ENCODE data around the gene NOP9. TPM values are rescaled to one million over a fixed set of nuclear protein-coding genes. Genes with fewer than 3 reads are reported as not detected.

The NOP9 gene
- total and polyA plus RNA-seq, 2 experiments from 2014 or later, result 2.7 to 15.7 TPM

DNA sequence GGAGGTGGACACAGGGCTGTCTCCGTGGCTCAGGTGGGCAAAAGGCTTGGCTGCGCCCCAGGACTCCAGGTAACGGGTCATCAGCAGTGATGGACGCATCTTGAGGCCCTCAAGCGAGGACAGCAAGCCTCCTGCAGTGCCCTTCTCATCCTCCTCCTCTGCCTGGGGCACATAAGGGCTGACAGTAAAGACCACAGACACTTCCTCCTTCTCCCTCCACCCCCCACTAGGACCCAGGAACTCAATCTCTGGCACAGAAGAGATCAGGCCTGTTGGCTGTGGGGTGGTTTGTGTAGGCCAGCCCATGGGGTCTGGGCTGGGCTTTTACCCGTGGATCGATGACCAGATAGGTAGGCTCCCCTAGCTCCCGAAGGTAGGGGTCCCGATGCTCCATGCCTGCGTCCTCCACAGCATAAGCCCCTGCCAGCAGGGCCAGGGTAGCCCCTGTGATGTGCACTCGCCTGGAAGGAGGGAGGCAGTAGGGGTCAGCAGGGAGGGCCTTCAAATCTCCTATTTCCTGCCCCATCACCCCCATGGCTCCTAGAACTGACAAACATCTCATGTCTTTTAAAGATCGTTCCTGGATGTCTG lies 29.5 kb downstream of the NOP9 start:
- Histone ChIP-seq H3K9me3 (ENCODE audit: low read depth) (no peaks in the 10 kb centered on the region), H3K36me3 (no peaks in the 10 kb centered on the region), H3K4me1 (ENCODE audit: low read depth) (peaks cover 7% of the 10 kb centered on the region), H3K27ac (no peak overlapping the region), H3K27me3 (peaks cover 44% of the 10 kb centered on the region), H3K4me3 (no peak overlapping the region)
- TF ChIP-seq, protein P1, sequence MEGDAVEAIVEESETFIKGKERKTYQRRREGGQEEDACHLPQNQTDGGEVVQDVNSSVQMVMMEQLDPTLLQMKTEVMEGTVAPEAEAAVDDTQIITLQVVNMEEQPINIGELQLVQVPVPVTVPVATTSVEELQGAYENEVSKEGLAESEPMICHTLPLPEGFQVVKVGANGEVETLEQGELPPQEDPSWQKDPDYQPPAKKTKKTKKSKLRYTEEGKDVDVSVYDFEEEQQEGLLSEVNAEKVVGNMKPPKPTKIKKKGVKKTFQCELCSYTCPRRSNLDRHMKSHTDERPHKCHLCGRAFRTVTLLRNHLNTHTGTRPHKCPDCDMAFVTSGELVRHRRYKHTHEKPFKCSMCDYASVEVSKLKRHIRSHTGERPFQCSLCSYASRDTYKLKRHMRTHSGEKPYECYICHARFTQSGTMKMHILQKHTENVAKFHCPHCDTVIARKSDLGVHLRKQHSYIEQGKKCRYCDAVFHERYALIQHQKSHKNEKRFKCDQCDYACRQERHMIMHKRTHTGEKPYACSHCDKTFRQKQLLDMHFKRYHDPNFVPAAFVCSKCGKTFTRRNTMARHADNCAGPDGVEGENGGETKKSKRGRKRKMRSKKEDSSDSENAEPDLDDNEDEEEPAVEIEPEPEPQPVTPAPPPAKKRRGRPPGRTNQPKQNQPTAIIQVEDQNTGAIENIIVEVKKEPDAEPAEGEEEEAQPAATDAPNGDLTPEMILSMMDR (IDR thresholded peaks at IDR 0.05; ENCODE audit: low read depth, low read length), result no peak
- no peak for DNase-seq (ENCODE audit: low read depth in 1 of 2, low spot score in 1 of 2)

DNA sequence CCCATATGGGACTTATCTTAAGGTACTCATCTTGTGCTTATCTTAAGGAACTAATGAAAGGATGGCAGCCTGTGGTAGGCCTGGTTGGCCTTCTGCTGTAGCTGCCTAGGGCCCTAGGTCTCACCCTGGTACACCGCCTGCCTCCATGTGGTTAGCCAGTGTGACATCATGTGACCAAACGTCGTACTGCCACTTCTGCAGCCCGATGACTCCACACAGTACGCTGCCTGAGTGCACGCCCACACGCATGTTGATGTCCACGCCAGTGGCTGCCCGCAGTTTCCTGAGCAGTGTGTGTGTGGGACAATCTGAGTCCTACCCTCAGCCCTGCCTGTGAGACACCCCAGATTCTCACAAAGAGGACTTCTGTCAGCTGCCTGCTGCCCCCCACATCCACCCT lies 30.1 kb downstream of the NOP9 start:
- Histone ChIP-seq H3K9me3 (ENCODE audit: low read depth) (no peaks in the 10 kb centered on the region), H3K4me3 (no peak overlapping the region), H3K4me1 (ENCODE audit: low read depth) (peaks cover 7% of the 10 kb centered on the region), H3K27me3 (peaks cover 49% of the 10 kb centered on the region), H3K36me3 (no peaks in the 10 kb centered on the region), H3K27ac (no peak overlapping the region)
- DNase-seq (ENCODE audit: low read depth in 1 of 2, low spot score in 1 of 2), result no peak
- TF ChIP-seq, protein P1 (IDR thresholded peaks at IDR 0.05; ENCODE audit: low read depth, low read length), result no peak

- Histone ChIP-seq H3K4me3 (no peak overlapping the region), H3K9me3 (ENCODE audit: low read depth) (no peaks in the 10 kb centered on the region), H3K27me3 (peaks cover 63% of the 10 kb centered on the region), H3K36me3 (no peaks in the 10 kb centered on the region), H3K27ac (no peak overlapping the region), H3K4me1 (ENCODE audit: low read depth) (peaks cover 7% of the 10 kb centered on the region)
- TF ChIP-seq, protein P1 (IDR thresholded peaks at IDR 0.05; ENCODE audit: low read depth, low read length), result no peak
- no peak for DNase-seq (ENCODE audit: low read depth in 1 of 2, low spot score in 1 of 2)
Measured at GRCh38 chr14:24330973-24331674, 31.5 kb downstream of the NOP9 start.

DNA sequence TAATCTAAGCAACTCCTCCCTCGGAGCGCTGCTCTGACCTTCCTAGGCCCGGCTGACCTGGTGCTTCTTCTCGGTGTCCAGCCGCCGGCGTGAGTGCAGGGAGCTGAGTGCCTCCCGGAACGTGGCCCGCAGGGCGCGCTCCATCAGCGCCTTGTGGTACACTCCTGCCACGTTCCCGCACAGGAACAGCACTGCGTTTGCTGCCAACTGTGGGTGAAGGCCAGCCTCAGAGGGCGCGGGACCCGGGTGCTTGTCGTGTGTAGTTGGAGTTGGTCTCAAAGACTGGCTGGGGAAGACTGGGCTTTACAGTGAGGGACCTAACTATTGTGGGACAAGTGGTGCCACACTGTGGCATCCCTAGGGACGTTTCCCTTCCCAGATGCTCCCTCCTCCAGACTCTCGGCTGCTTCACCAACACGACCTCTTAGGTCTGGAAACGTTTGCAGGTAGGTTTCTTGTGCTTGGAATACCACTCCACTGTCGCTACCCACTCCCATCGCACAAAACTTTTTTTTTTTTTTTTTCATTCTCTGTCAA lies 32.1 kb downstream of the NOP9 start:
- no peaks in the 10 kb centered on the region for H3K36me3 ChIP-seq
- H3K27me3 ChIP-seq, result peaks cover 70% of the 10 kb centered on the region
- no peak overlapping the region for H3K27ac ChIP-seq
- peaks cover 7% of the 10 kb centered on the region for H3K4me1 ChIP-seq (ENCODE audit: low read depth)
- TF ChIP-seq, protein P1 (IDR thresholded peaks at IDR 0.05; ENCODE audit: low read depth, low read length), result no peak
- H3K9me3 ChIP-seq (ENCODE audit: low read depth), result no peaks in the 10 kb centered on the region
- no peak overlapping the region for H3K4me3 ChIP-seq
- DNase-seq (ENCODE audit: low read depth in 1 of 2, low spot score in 1 of 2), result no peak

DNA sequence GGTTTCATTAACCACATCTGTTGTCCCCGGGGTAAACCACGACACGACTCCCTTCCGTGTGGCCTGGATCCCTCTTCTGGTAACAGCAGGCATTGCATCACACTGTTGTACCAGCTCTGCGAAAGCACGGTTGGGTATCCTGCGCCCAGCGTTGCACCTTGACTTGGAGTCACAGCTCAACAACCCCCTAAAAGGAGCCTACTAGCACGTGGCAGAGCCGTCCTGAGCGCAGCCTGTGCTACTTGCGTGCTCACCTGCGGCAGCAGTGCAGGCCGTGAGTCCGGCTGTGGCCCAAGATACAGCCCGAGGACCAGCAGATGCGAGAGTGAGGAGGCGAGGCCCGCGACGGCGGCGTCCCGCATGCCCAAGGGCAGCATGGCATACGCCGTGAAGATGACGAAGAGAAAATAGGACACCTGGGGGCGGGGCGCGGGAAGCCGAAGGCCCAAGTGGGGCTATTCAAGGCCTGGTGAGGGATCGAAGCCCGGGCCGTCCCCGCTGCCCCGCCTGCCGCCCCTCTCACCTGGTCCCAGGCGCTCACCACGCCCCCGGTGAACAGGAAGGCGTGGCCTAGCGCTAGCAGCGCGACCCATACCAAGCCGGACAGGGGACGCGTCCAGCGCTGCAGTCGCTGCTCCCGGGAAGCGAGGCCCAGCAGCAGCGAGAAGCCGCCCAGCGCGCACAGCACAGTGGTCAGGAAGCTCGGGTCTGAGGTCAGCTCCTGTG lies 32.8 kb downstream of the NOP9 start:
- no peaks in the 10 kb centered on the region for H3K9me3 ChIP-seq (ENCODE audit: low read depth)
- H3K27ac ChIP-seq, result no peak overlapping the region
- DNase-seq (ENCODE audit: low read depth in 1 of 2, low spot score in 1 of 2), result peak; percentile 64 to 77
- TF ChIP-seq, protein P1 (IDR thresholded peaks at IDR 0.05; ENCODE audit: low read depth, low read length), result peak; percentile 77
- peaks cover 7% of the 10 kb centered on the region for H3K4me1 ChIP-seq (ENCODE audit: low read depth)
- H3K4me3 ChIP-seq, result peak overlapping the region; percentile 23
- H3K36me3 ChIP-seq, result no peaks in the 10 kb centered on the region
- peaks cover 76% of the 10 kb centered on the region for H3K27me3 ChIP-seq

All from cardiac muscle cell (in vitro differentiated cells and primary cell).